GM12875 (cell line): ENCODE results near the gene ECI1.
"Not testable (repeated sequence)": the region's sequence is repeated elsewhere in the genome, so short reads cannot be mapped to it uniquely, and the experiment has no call there.

ENCODE experiments used
- H3K4me3 ChIP-seq: one replicate; pipeline ENCODE4 v1.5.1; 2011; ENCODE audit warnings: low read depth, low read length, control low read depth
- TF ChIP-seq, protein P1 (sequence below): IDR thresholded peaks from 2 replicates; pipeline ENCODE4 v1.5.1; 2011; ENCODE audit warnings: low read depth, mild to moderate bottlenecking, control low read depth, inconsistent platforms, low read length, moderate library complexity, borderline replicate concordance; ENCODE audit not compliant: insufficient read depth

Gene ECI1

DNA sequence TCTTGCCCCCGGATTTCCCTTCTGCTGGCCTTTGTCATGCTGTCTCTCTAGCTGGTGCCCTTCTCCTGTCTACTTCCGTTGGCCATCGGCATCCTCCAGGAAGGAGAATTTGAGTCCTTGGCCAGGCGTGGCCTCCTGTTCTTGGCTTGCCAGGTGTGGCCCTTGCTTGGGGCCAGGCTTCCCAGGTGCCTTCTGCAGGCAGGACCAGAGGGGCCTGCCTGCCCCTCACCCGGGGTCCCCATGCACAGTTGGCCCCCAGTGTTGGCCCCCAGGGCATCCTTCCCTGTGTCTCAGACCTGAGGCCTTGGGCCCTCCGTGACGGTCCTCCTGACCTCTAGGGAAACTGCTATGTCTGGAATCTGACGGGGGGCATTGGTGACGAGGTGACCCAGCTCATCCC lies 43.5 kb downstream of the ECI1 start:
- TF ChIP-seq, protein P1, sequence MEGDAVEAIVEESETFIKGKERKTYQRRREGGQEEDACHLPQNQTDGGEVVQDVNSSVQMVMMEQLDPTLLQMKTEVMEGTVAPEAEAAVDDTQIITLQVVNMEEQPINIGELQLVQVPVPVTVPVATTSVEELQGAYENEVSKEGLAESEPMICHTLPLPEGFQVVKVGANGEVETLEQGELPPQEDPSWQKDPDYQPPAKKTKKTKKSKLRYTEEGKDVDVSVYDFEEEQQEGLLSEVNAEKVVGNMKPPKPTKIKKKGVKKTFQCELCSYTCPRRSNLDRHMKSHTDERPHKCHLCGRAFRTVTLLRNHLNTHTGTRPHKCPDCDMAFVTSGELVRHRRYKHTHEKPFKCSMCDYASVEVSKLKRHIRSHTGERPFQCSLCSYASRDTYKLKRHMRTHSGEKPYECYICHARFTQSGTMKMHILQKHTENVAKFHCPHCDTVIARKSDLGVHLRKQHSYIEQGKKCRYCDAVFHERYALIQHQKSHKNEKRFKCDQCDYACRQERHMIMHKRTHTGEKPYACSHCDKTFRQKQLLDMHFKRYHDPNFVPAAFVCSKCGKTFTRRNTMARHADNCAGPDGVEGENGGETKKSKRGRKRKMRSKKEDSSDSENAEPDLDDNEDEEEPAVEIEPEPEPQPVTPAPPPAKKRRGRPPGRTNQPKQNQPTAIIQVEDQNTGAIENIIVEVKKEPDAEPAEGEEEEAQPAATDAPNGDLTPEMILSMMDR = no peak

DNA sequence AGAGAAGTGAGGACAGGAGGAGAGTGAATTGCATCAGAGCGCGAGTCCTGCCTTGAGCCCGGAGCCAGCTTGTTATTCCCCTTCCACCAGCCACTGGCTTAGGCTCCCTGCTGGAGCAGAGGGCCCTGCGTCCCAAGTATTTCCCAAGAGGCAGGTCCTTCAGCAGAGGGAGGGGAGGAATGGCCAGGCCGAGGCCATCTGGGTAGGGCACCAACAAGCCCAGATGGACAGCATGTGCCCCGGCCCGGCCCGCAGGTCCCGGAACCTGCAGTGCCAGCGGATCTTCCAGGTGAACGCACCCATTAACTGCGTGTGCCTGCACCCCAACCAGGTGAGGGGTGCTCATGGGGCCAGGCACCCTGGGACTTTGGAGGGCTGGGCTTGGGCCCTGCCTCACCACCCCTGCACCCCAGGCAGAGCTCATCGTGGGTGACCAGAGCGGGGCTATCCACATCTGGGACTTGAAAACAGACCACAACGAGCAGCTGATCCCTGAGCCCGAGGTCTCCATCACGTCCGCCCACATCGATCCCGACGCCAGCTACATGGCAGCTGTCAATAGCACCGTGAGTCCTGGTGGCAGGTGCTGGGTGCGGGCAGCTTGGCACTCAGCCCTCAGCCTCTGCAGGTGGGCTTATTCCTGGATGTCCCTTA lies 44.5 kb downstream of the ECI1 start:
- TF ChIP-seq, protein P1 = no peak
- no peak overlapping the region for H3K4me3 ChIP-seq

More for the DNA sequence above, 43.5 kb downstream of the ECI1 start:
- H3K4me3 ChIP-seq = no peak overlapping the region

- TF ChIP-seq, protein P1 = no peak
- peak overlapping the region; percentile 100 for H3K4me3 ChIP-seq
Observed at GRCh38 chr16:2206420-2206779, 45.0 kb downstream of the ECI1 start.

GRCh38 chr16:2205967-2206313 lies 45.4 kb downstream of the ECI1 start:
- H3K4me3 ChIP-seq = peak overlapping the region; percentile 100

GRCh38 chr16:2205104-2205966 lies 46.1 kb downstream of the ECI1 start, which contains the start of gene MLST8:
TSS of gene MLST8 (plus strand) at chr16:2205454. CDS start at chr16:2206086, 632 bp downstream.
- TF ChIP-seq, protein P1 = peak; percentile 37; the same call in 1 of the 2 replicates
- peak within 1 kb of the TSS; percentile 100 for H3K4me3 ChIP-seq

More at GRCh38 chr16:2205967-2206313, 45.4 kb downstream of the ECI1 start:
- TF ChIP-seq, protein P1 = no peak

- TF ChIP-seq, protein P1 = no peak
- peak overlapping the region; percentile 100 for H3K4me3 ChIP-seq
Observed at GRCh38 chr16:2204416-2205103, 46.8 kb downstream of the ECI1 start.

DNA sequence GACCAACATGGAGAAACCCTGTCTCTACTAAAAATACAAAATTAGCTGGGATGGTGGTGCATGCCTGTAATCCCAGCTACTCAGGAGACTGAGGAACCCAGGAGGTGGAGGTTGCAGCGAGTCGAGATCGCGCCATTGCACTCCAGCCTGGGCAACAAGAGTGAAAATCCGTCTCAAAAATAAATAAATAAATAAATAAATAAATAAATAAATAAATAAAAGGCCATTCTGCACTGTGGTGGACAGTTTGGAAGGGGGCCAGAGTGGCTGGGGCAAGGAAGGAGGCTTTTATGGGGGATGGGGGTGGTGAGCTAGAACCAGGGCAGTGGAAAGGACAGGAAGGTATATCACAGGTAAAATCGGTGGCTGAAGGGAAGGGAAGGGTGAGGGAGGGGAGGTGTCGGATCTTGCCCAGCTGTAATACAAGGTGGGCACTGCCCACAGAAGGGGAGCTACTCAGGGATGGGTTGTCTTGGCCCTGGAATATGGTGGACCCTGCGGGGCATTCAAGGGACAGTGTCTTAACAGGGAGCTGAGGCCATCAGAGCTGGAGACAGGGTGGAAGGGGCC lies 48.2 kb downstream of the ECI1 start:
- H3K4me3 ChIP-seq = not testable (repeated sequence)
